HEK293 (cell line): ENCODE results near the gene CNTNAP5.

Experiments
- CTCF ChIA-PET: fragments of 350-600 bp; formaldehyde crosslinking; extraction: SDS; loops from one replicate; lab custom pipeline; 2021; ENCODE audit warnings: antibody characterized with exemption; lab: Yijun Ruan, JAX
- POLR2A ChIA-PET: fragments of 300-600 bp; formaldehyde crosslinking; extraction: SDS; loops from one replicate; lab custom pipeline; 2020; ENCODE audit warnings: antibody characterized with exemption, inconsistent platforms; lab: Yijun Ruan, JAX
- H3K27ac ChIP-seq: fragments of 200-500 bp; sonication (Bioruptor generic); 2 replicates; pipeline ENCODE4 v1.5.1; 2014; ENCODE audit warnings: low read depth, low read length, control low read depth, inconsistent platforms; ENCODE audit errors: extremely low read depth
- H3K36me3 ChIP-seq, 2 experiments: fragments of 200-500 bp in 1 of 2; sonication (Bioruptor generic) in 1 of 2; 1 replicate in 1 of 2; 2 replicates in 1 of 2; pipeline ENCODE4 v1.5.1; 2014 to 2017; ENCODE audit warnings: inconsistent platforms in 2 of 2, low read length in 2 of 2; ENCODE audit not compliant: control insufficient read depth in 2 of 2, insufficient read depth in 1 of 2
- H3K4me1 ChIP-seq: fragments of 200-500 bp; sonication (Bioruptor generic); 2 replicates; pipeline ENCODE4 v1.5.1; 2014; ENCODE audit warnings: mild to moderate bottlenecking, low read length, inconsistent platforms; ENCODE audit not compliant: control insufficient read depth, insufficient read depth
- H3K4me3 ChIP-seq: 2 replicates; pipeline ENCODE4 v1.5.1; 2011; ENCODE audit warnings: low read depth, mild to moderate bottlenecking, control low read depth, low read length, moderate library complexity
- H3K9me3 ChIP-seq: fragments of 200-500 bp; sonication (Bioruptor generic); 2 replicates; pipeline ENCODE4 v1.5.1; 2014; ENCODE audit warnings: low read depth, low read length, inconsistent platforms; ENCODE audit not compliant: control insufficient read depth, insufficient read depth
- HOXC10 ChIP-seq: sonication (generic); formaldehyde crosslinking; IDR thresholded peaks from 2 replicates; pipeline ENCODE4 v1.8.1; 2023; ENCODE audit warnings: mild to moderate bottlenecking, missing genetic modification reagents
- ZBTB8A ChIP-seq: fragments of 450-650 bp; formaldehyde crosslinking; IDR thresholded peaks from 2 replicates; pipeline ENCODE4 v1.5.1; 2016; ENCODE audit warnings: missing biosample characterization, missing genetic modification characterization
- ZNF114 ChIP-seq: fragments of 450-650 bp; formaldehyde crosslinking; IDR thresholded peaks from 2 replicates; pipeline ENCODE4 v1.5.0; 2017; ENCODE audit warnings: missing biosample characterization, missing genetic modification characterization
- ZNF138 ChIP-seq: fragments of 450-650 bp; formaldehyde crosslinking; IDR thresholded peaks from 2 replicates; pipeline ENCODE4 v1.5.1; 2016; ENCODE audit warnings: missing biosample characterization, missing genetic modification characterization, borderline replicate concordance
- ZNF155 ChIP-seq: fragments of 450-650 bp; formaldehyde crosslinking; IDR thresholded peaks from 2 replicates; pipeline ENCODE4 v1.5.1; 2016; ENCODE audit warnings: missing biosample characterization, missing genetic modification characterization
- ZNF157 ChIP-seq: fragments of 450-650 bp; formaldehyde crosslinking; IDR thresholded peaks from 2 replicates; pipeline ENCODE4 v1.5.1; 2016; ENCODE audit warnings: missing biosample characterization, missing genetic modification characterization
- ZNF223 ChIP-seq: fragments of 450-650 bp; formaldehyde crosslinking; IDR thresholded peaks from 2 replicates; pipeline ENCODE4 v1.5.1; 2016; ENCODE audit warnings: missing biosample characterization, missing genetic modification characterization
- ZNF311 ChIP-seq: fragments of 450-650 bp; formaldehyde crosslinking; IDR thresholded peaks from 2 replicates; pipeline ENCODE4 v1.5.1; 2017; ENCODE audit warnings: missing biosample characterization, missing genetic modification characterization, borderline replicate concordance
- ZNF366 ChIP-seq: fragments of 450-650 bp; formaldehyde crosslinking; conservative IDR thresholded peaks from 2 replicates; pipeline ENCODE4 v1.5.1; 2016; ENCODE audit warnings: missing biosample characterization, missing genetic modification characterization
- ZNF510 ChIP-seq: fragments of 450-650 bp; formaldehyde crosslinking; IDR thresholded peaks from 2 replicates; pipeline ENCODE4 v1.5.1; 2018; ENCODE audit warnings: mild to moderate bottlenecking, missing genetic modification characterization, missing biosample characterization; ENCODE audit not compliant: insufficient replicate concordance
- ZNF600 ChIP-seq: fragments of 450-650 bp; formaldehyde crosslinking; IDR thresholded peaks from 2 replicates; pipeline ENCODE4 v1.5.1; 2016; ENCODE audit warnings: missing biosample characterization, missing genetic modification characterization
- ZNF76 ChIP-seq: fragments of 450-650 bp; formaldehyde crosslinking; IDR thresholded peaks from 2 replicates; pipeline ENCODE4; 2016; ENCODE audit warnings: low read depth, missing biosample characterization, missing genetic modification characterization, borderline replicate concordance
- ZNF792 ChIP-seq: fragments of 450-650 bp; formaldehyde crosslinking; IDR thresholded peaks from 2 replicates; pipeline ENCODE4 v1.5.1; 2016; ENCODE audit warnings: missing biosample characterization, missing genetic modification characterization
- TF ChIP-seq, protein P1 (sequence below): fragments of 450-650 bp; formaldehyde crosslinking; IDR thresholded peaks from 2 replicates; pipeline ENCODE4 v1.5.1; 2017; ENCODE audit warnings: missing biosample characterization, mild to moderate bottlenecking, missing genetic modification characterization, moderate library complexity
- TF ChIP-seq, protein P2 (sequence below): fragments of 450-650 bp; formaldehyde crosslinking; IDR thresholded peaks from 2 replicates; pipeline ENCODE4 v1.5.1; 2016; ENCODE audit warnings: missing biosample characterization, missing genetic modification characterization
- TF ChIP-seq, protein P3 (sequence below): fragments of 450-650 bp; formaldehyde crosslinking; IDR thresholded peaks from 2 replicates; pipeline ENCODE4 v1.5.1; 2016; ENCODE audit warnings: missing biosample characterization, missing genetic modification characterization
- TF ChIP-seq, protein P4 (sequence below): fragments of 450-650 bp; formaldehyde crosslinking; IDR thresholded peaks from 2 replicates; pipeline ENCODE4 v1.5.1; 2016; ENCODE audit warnings: missing biosample characterization, missing genetic modification characterization
- TF ChIP-seq, protein P5 (sequence below): fragments of 450-650 bp; formaldehyde crosslinking; IDR thresholded peaks from 2 replicates; pipeline ENCODE4 v1.5.1; 2016; ENCODE audit warnings: missing biosample characterization, missing genetic modification characterization
- TF ChIP-seq, protein P6 (sequence below): fragments of 450-650 bp; formaldehyde crosslinking; IDR thresholded peaks from 2 replicates; pipeline ENCODE4 v1.5.1; 2016; ENCODE audit warnings: missing biosample characterization, missing genetic modification characterization, low read depth

Gene CNTNAP5

DNA sequence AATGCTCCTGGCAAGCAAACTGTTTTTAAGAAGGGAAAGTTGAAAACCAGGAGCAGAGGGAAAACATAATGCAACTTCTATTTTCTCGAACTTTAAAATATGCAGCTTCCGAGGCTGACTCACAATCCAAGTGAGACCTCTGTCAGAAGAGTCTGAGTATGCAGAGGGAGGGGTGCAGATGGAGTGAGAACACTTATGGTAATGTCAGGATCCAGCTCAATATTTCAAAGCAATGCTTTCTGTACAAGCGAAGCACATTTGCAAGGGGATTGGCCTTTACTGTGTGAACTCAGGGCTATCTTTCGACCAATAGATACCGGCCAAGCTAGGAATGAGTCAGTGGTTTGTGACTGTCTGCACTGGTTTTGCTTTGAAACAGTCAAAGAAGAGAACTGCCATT is 242.7 kb downstream of the CNTNAP5 start:
- Histone ChIP-seq H3K9me3 (no peaks in the 10 kb centered on the region), H3K4me1 (no peaks in the 10 kb centered on the region), H3K36me3 (no peaks in the 10 kb centered on the region)
- TF ChIP-seq ZNF366: no peak
- TF ChIP-seq ZNF792 (tag by site-specific recombination): no peak
- TF ChIP-seq, protein P1, sequence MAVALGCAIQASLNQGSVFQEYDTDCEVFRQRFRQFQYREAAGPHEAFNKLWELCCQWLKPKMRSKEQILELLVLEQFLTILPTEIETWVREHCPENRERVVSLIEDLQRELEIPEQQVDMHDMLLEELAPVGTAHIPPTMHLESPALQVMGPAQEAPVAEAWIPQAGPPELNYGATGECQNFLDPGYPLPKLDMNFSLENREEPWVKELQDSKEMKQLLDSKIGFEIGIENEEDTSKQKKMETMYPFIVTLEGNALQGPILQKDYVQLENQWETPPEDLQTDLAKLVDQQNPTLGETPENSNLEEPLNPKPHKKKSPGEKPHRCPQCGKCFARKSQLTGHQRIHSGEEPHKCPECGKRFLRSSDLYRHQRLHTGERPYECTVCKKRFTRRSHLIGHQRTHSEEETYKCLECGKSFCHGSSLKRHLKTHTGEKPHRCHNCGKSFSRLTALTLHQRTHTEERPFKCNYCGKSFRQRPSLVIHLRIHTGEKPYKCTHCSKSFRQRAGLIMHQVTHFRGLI: no peak
- TF ChIP-seq ZNF223 (tag by site-specific recombination): no peak
- no peak for TF ChIP-seq ZNF76
- no peak for TF ChIP-seq ZBTB8A (tag by site-specific recombination)
- no peak for TF ChIP-seq ZNF114 (tag by site-specific recombination)
- TF ChIP-seq, all 188 proteins: peak for 0
- ChIA-PET CTCF (no interaction called here), POLR2A (no interaction called here)
- no peak overlapping the region for H3K27ac ChIP-seq
- H3K4me3 ChIP-seq: no peak overlapping the region

GRCh38 chr2:124269348-124269747 is 244.3 kb downstream of the CNTNAP5 start:
- TF ChIP-seq ZNF600 (no peak), ZNF155 (no peak), ZNF138 (tag by site-specific recombination) (no peak), ZNF311 (tag by site-specific recombination) (no peak), ZNF510 (tag by site-specific recombination) (no peak), HOXC10 (CRISPR knock-in tag) (no peak), ZNF157 (tag by site-specific recombination) (no peak)
- TF ChIP-seq, protein P2, sequence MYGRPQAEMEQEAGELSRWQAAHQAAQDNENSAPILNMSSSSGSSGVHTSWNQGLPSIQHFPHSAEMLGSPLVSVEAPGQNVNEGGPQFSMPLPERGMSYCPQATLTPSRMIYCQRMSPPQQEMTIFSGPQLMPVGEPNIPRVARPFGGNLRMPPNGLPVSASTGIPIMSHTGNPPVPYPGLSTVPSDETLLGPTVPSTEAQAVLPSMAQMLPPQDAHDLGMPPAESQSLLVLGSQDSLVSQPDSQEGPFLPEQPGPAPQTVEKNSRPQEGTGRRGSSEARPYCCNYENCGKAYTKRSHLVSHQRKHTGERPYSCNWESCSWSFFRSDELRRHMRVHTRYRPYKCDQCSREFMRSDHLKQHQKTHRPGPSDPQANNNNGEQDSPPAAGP: no peak
- TF ChIP-seq, protein P3, sequence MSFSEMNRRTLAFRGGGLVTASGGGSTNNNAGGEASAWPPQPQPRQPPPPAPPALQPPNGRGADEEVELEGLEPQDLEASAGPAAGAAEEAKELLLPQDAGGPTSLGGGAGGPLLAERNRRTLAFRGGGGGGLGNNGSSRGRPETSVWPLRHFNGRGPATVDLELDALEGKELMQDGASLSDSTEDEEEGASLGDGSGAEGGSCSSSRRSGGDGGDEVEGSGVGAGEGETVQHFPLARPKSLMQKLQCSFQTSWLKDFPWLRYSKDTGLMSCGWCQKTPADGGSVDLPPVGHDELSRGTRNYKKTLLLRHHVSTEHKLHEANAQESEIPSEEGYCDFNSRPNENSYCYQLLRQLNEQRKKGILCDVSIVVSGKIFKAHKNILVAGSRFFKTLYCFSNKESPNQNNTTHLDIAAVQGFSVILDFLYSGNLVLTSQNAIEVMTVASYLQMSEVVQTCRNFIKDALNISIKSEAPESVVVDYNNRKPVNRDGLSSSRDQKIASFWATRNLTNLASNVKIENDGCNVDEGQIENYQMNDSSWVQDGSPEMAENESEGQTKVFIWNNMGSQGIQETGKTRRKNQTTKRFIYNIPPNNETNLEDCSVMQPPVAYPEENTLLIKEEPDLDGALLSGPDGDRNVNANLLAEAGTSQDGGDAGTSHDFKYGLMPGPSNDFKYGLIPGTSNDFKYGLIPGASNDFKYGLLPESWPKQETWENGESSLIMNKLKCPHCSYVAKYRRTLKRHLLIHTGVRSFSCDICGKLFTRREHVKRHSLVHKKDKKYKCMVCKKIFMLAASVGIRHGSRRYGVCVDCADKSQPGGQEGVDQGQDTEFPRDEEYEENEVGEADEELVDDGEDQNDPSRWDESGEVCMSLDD (tag by site-specific recombination): no peak
- TF ChIP-seq, protein P4, sequence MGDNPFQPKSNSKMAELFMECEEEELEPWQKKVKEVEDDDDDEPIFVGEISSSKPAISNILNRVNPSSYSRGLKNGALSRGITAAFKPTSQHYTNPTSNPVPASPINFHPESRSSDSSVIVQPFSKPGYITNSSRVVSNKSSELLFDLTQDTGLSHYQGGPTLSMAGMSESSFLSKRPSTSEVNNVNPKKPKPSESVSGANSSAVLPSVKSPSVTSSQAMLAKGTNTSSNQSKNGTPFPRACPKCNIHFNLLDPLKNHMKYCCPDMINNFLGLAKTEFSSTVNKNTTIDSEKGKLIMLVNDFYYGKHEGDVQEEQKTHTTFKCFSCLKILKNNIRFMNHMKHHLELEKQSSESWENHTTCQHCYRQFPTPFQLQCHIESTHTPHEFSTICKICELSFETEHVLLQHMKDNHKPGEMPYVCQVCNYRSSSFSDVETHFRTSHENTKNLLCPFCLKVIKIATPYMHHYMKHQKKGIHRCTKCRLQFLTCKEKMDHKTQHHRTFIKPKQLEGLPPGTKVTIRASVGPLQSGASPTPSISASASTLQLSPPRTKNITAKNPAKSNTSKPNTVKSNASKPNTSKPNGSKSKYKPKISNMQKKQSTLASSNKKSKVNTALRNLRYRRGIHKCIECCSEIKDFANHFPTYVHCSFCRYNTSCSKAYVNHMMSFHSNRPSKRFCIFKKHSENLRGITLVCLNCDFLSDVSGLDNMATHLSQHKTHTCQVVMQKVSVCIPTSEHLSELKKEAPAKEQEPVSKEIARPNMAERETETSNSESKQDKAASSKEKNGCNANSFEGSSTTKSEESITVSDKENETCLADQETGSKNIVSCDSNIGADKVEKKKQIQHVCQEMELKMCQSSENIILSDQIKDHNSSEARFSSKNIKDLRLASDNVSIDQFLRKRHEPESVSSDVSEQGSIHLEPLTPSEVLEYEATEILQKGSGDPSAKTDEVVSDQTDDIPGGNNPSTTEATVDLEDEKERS (tag by site-specific recombination): no peak
- TF ChIP-seq, protein P5, sequence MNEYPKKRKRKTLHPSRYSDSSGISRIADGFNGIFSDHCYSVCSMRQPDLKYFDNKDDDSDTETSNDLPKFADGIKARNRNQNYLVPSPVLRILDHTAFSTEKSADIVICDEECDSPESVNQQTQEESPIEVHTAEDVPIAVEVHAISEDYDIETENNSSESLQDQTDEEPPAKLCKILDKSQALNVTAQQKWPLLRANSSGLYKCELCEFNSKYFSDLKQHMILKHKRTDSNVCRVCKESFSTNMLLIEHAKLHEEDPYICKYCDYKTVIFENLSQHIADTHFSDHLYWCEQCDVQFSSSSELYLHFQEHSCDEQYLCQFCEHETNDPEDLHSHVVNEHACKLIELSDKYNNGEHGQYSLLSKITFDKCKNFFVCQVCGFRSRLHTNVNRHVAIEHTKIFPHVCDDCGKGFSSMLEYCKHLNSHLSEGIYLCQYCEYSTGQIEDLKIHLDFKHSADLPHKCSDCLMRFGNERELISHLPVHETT (tag by site-specific recombination): no peak
- TF ChIP-seq, protein P6, sequence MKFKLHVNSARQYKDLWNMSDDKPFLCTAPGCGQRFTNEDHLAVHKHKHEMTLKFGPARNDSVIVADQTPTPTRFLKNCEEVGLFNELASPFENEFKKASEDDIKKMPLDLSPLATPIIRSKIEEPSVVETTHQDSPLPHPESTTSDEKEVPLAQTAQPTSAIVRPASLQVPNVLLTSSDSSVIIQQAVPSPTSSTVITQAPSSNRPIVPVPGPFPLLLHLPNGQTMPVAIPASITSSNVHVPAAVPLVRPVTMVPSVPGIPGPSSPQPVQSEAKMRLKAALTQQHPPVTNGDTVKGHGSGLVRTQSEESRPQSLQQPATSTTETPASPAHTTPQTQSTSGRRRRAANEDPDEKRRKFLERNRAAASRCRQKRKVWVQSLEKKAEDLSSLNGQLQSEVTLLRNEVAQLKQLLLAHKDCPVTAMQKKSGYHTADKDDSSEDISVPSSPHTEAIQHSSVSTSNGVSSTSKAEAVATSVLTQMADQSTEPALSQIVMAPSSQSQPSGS (tag by site-specific recombination): no peak
- ChIA-PET CTCF (interaction anchor here (0.6 kb wide), 1 partner anchor 55 kb away, joined by 3 read pairs; no protein-coding TSS in a partner anchor), POLR2A (no interaction called here)
- Histone ChIP-seq H3K9me3 (no peaks in the 10 kb centered on the region), H3K27ac (no peak overlapping the region), H3K4me1 (no peaks in the 10 kb centered on the region), H3K4me3 (no peak overlapping the region), H3K36me3 (no peaks in the 10 kb centered on the region)
